ENCODE data around the gene SLC2A11. TPM values are rescaled to one million over a fixed set of nuclear protein-coding genes. Genes with fewer than 3 reads are reported as not detected.

The SLC2A11 gene
- total RNA-seq, 1 experiment from 2014 or later: 17.2 TPM

- no peaks in the 10 kb centered on the region for H3K27me3 ChIP-seq (ENCODE audit: insufficient read depth, low read length)
- DNase-seq (ENCODE audit: low read depth, low spot score) (no peak), ATAC-seq (no peak)
- TF ChIP-seq ZNF274 (IDR thresholded peaks at IDR 0.05; ENCODE audit: low read depth, low read length) (no peak), EZH2 (IDR thresholded peaks at IDR 0.05) (no peak), FOSL1 (IDR thresholded peaks at IDR 0.05; ENCODE audit: low read depth) (no peak)
- no peaks in the 10 kb centered on the region for H4K20me1 ChIP-seq (ENCODE audit: insufficient read depth)
- no peak overlapping the region for H3K27ac ChIP-seq (ENCODE audit: low read depth, low read length)
- BruUV-seq (replicated peaks): no TSS peak
- no peak overlapping the region for H3K4me2 ChIP-seq (ENCODE audit: low read length)
- H3K9me2 ChIP-seq (ENCODE audit: insufficient read depth): no peaks in the 10 kb centered on the region
- RAD21 ChIA-PET (ENCODE audit: low non-redundant PET in 1 of 2, low total read pairs in 2 of 2, uncharacterized antibody in 2 of 2, unreplicated experiment in 2 of 2): no interaction called here
- no peak overlapping the region for H3K4me3 ChIP-seq (replicated peaks in 1 of 2; ENCODE audit: low read depth in 1 of 2, low read length in 2 of 2)
- intact Hi-C loops (cut with micrococcal nuclease): loop anchor here (5.0 to 10.0 kb wide), 3 partner anchors 77 to 530 kb away; partner anchors contain the start of gene CHCHD10
- no peaks in the 10 kb centered on the region for H3K9me3 ChIP-seq (ENCODE audit: control insufficient read depth in 1 of 2, insufficient read depth in 1 of 2, low read depth in 1 of 2, low read length in 2 of 2)
- POLR2A ChIA-PET: no interaction called here
- H3K9ac ChIP-seq (ENCODE audit: low read length): no peak overlapping the region
- CTCF ChIA-PET: no interaction called here
- H3K79me2 ChIP-seq (ENCODE audit: insufficient read depth, low read length): no peaks in the 10 kb centered on the region
- no peaks in the 10 kb centered on the region for H3K36me3 ChIP-seq (ENCODE audit: control insufficient read depth in 1 of 2, insufficient read depth in 2 of 2, low read length in 2 of 2)
- H3K4me1 ChIP-seq (ENCODE audit: control insufficient read depth in 1 of 2, insufficient read depth in 2 of 2, low read length in 2 of 2): peaks cover 2 to 8% of the 10 kb centered on the region in 2 experiments; a peak in 2 of 4 replicates
- no peak overlapping the region for H2AFZ ChIP-seq (ENCODE audit: low read depth, low read length, poor library complexity, severe bottlenecking)
These were observed 12.9 kb upstream of the SLC2A11 start for GRCh38 chr22:23844739-23845202.

GRCh38 chr22:23845265-23846080 lies 12.2 kb upstream of the SLC2A11 start:
- H3K9me3 ChIP-seq (ENCODE audit: control insufficient read depth in 1 of 2, insufficient read depth in 1 of 2, low read depth in 1 of 2, low read length in 2 of 2): no peaks in the 10 kb centered on the region
- H4K20me1 ChIP-seq (ENCODE audit: insufficient read depth): no peaks in the 10 kb centered on the region
- no peaks in the 10 kb centered on the region for H3K27me3 ChIP-seq (ENCODE audit: insufficient read depth, low read length)
- BruUV-seq (replicated peaks): no TSS peak
- H3K9me2 ChIP-seq (ENCODE audit: insufficient read depth): no peaks in the 10 kb centered on the region
- RAD21 ChIA-PET (ENCODE audit: low non-redundant PET in 1 of 2, low total read pairs in 2 of 2, uncharacterized antibody in 2 of 2, unreplicated experiment in 2 of 2): no interaction called here
- H3K79me2 ChIP-seq (ENCODE audit: insufficient read depth, low read length): no peaks in the 10 kb centered on the region
- no peak overlapping the region for H3K4me2 ChIP-seq (ENCODE audit: low read length)
- TF ChIP-seq ATF3 (IDR thresholded peaks at IDR 0.05) (no peak), MAX (IDR thresholded peaks at IDR 0.05) (no peak), YY1 (IDR thresholded peaks at IDR 0.05; ENCODE audit: extremely low read depth, insufficient replicate concordance, low read depth, low read length) (no peak), TCF7L2 (IDR thresholded peaks at IDR 0.05; ENCODE audit: borderline replicate concordance, extremely low read depth, insufficient read depth, insufficient read length) (no peak), SRF (IDR thresholded peaks at IDR 0.05; ENCODE audit: low read depth) (no peak), CEBPB (IDR thresholded peaks at IDR 0.05; ENCODE audit: low read depth) (no peak), EGR1 (IDR thresholded peaks at IDR 0.05; ENCODE audit: low read depth) (no peak), SP1 (IDR thresholded peaks at IDR 0.05; ENCODE audit: low read depth) (no peak), REST (IDR thresholded peaks at IDR 0.05; ENCODE audit: low read depth) (no peak), ZBTB33 (IDR thresholded peaks at IDR 0.05; ENCODE audit: extremely low read depth, insufficient replicate concordance, low read length) (no peak)
- H3K4me3 ChIP-seq (replicated peaks in 1 of 2; ENCODE audit: low read depth in 1 of 2, low read length in 2 of 2): no peak overlapping the region
- no peak overlapping the region for H3K9ac ChIP-seq (ENCODE audit: low read length)
- no peak overlapping the region for H3K27ac ChIP-seq (ENCODE audit: low read depth, low read length)
- H2AFZ ChIP-seq (ENCODE audit: low read depth, low read length, poor library complexity, severe bottlenecking): no peak overlapping the region
- POLR2A ChIA-PET: no interaction called here
- intact Hi-C loops (cut with micrococcal nuclease): loop anchor here (5.0 to 10.0 kb wide), 3 partner anchors 78 to 531 kb away; partner anchors contain the start of gene CHCHD10
- ATAC-seq: no peak
- CTCF ChIA-PET: interaction anchor here (0.9 kb wide), 1 partner anchor 77 kb away, joined by 3 read pairs; no protein-coding TSS in a partner anchor
- peaks cover 2 to 12% of the 10 kb centered on the region in 2 experiments; a peak in 2 of 4 replicates for H3K4me1 ChIP-seq (ENCODE audit: control insufficient read depth in 1 of 2, insufficient read depth in 2 of 2, low read length in 2 of 2)
- no peak for DNase-seq (ENCODE audit: low read depth, low spot score)
- H3K36me3 ChIP-seq (ENCODE audit: control insufficient read depth in 1 of 2, insufficient read depth in 2 of 2, low read length in 2 of 2): no peaks in the 10 kb centered on the region
